WERI-Rb-1 (cell line): ENCODE data around the gene GPR37.

Source experiments
- DNase-seq: peaks from one replicate; pipeline ENCODE4 v3.0.0-alpha.2; 2020
- H3K27ac ChIP-seq: fragments of 250-450 bp; sonication (Bioruptor Pico); 2 replicates; pipeline ENCODE4 v1.5.1; 2020; ENCODE audit warnings: mild to moderate bottlenecking, moderate library complexity
- H3K27me3 ChIP-seq: fragments of 250-450 bp; sonication (Bioruptor Pico); 2 replicates; pipeline ENCODE4 v1.5.1; 2021; ENCODE audit warnings: mild to moderate bottlenecking, low read depth, moderate library complexity; ENCODE audit not compliant: insufficient read depth, severe bottlenecking
- H3K36me3 ChIP-seq: fragments of 250-450 bp; sonication (Bioruptor Pico); 2 replicates; pipeline ENCODE4 v1.5.1; 2020; ENCODE audit warnings: mild to moderate bottlenecking, moderate library complexity
- H3K4me3 ChIP-seq: 2 replicates; pipeline ENCODE4 v1.5.1; 2011; ENCODE audit warnings: low read depth, mild to moderate bottlenecking, control low read depth, low read length
- H3K9me3 ChIP-seq: fragments of 250-450 bp; sonication (Bioruptor Pico); 2 replicates; pipeline ENCODE4 v1.5.1; 2021; ENCODE audit warnings: mild to moderate bottlenecking, moderate library complexity; ENCODE audit not compliant: severe bottlenecking
- CTCF ChIP-seq: IDR thresholded peaks from 2 replicates; pipeline ENCODE4 v1.5.1; 2011; ENCODE audit warnings: low read depth, mild to moderate bottlenecking, control low read depth, inconsistent platforms, low read length

GPR37 gene

GRCh38 chr7:124769136-124769535, 3.5 kb upstream of the GPR37 start:
- no peak for TF ChIP-seq CTCF
- Histone ChIP-seq H3K27ac (no peak overlapping the region), H3K27me3 (no peaks in the 10 kb centered on the region), H3K36me3 (no peaks in the 10 kb centered on the region), H3K9me3 (no peaks in the 10 kb centered on the region), H3K4me3 (no peak overlapping the region)
- DNase-seq, result no peak

- no peaks in the 10 kb centered on the region for H3K9me3 ChIP-seq
- H3K27me3 ChIP-seq, result peaks cover 2% of the 10 kb centered on the region
- DNase-seq, result no peak
- TF ChIP-seq CTCF, result no peak
- H3K27ac ChIP-seq, result no peak overlapping the region
- no peaks in the 10 kb centered on the region for H3K36me3 ChIP-seq
- no peak overlapping the region for H3K4me3 ChIP-seq
Observed at GRCh38 chr7:124768525-124768924, 2.9 kb upstream of the GPR37 start.

GRCh38 chr7:124764847-124765400, 668 bp downstream of the GPR37 start:
- Histone ChIP-seq H3K27me3 (peaks cover 2% of the 10 kb centered on the region), H3K27ac (no peak overlapping the region), H3K4me3 (peak overlapping the region; percentile 68), H3K36me3 (no peaks in the 10 kb centered on the region), H3K9me3 (no peaks in the 10 kb centered on the region)
- no peak for TF ChIP-seq CTCF
- DNase-seq, result peak; percentile 34

DNA sequence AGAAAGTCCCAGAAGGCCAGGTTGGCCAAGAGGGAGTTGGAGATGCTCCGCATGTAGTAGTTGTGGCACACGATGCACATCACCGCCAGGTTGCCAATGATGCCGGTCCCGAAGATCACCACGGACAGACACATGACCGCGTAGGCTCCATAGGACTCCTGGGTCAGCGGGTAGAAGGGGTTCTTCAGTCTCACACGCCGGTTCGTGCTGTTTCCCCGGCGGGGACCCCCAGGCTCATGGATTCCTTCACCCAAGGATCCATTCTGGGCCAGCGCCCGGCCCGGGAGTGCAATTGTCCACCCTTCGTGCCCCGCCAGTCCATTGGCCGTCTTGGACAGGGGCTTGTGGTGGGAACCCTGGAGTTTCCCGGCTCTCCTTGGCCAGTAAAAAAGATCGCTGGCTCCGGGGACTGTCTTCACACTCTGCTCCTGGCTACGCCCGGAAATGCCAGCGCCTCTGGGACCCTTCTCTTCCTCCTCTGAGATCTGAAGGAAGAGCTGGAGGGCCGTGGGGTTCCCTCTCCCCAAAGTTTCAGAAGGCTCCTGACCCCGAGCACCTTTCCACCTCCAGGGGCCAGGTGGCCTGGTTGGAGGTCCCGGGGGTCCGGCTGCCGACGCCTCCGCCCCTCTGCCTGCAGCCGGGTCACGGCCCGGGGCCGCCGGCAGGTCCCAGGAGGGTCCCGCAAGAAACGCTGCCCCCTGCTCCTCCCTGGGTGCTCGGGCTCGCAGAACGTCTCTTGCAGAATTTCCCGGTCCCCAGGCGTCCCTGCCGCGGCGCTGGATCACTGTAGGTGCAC, 1.3 kb downstream of the GPR37 start:
- Histone ChIP-seq H3K4me3 (peak overlapping the region; percentile 68), H3K27me3 (peaks cover 2% of the 10 kb centered on the region), H3K9me3 (no peaks in the 10 kb centered on the region), H3K27ac (no peak overlapping the region), H3K36me3 (no peaks in the 10 kb centered on the region)
- no peak for TF ChIP-seq CTCF
- no peak for DNase-seq

- Histone ChIP-seq H3K27me3 (peaks cover 2% of the 10 kb centered on the region), H3K27ac (no peak overlapping the region), H3K9me3 (no peaks in the 10 kb centered on the region), H3K4me3 (no peak overlapping the region), H3K36me3 (no peaks in the 10 kb centered on the region)
- TF ChIP-seq CTCF, result no peak
- DNase-seq, result no peak
Observed at GRCh38 chr7:124762611-124763143, 2.9 kb downstream of the GPR37 start.
